ENCODE data around the gene HJV. TPM values are rescaled to one million over a fixed set of nuclear protein-coding genes. Genes with fewer than 3 reads are reported as not detected.
A peak's percentile ranks its signal among the peaks of the same experiment; 100 is the strongest.

Gene HJV
- total and polyA plus RNA-seq, 2 of the 13 experiments (the other 11 are each of a cell fraction or from before 2014, with no cell fraction given): 0.18 TPM; not detected in 1

GRCh38 chr1:145994391-145995120, 27.0 kb downstream of the HJV start:
- no peak for DNase-seq (ENCODE audit: low spot score)
- in situ Hi-C loops (cut with HindIII; ENCODE audit: extremely low pct_ligation_motif_present, low pct_unique_long_range_greater_than_20kb): no loop called here
- no peaks in the 10 kb centered on the region for H3K9me3 ChIP-seq (ENCODE audit: low read length)
- H3K27ac ChIP-seq (ENCODE audit: extremely low read length, insufficient read depth, low read length): peak overlapping the region; percentile 94
- no TSS peak for BruUV-seq (replicated peaks)
- FAIRE-seq: no peak
- H4K20me1 ChIP-seq (ENCODE audit: insufficient read depth, low read length): peaks cover 50% of the 10 kb centered on the region
- no peaks in the 10 kb centered on the region; a peak in 1 of 5 replicates for H3K27me3 ChIP-seq (ENCODE audit: control insufficient read depth in 1 of 2, insufficient read depth in 2 of 2, low read length in 2 of 2)
- H3K9ac ChIP-seq (ENCODE audit: insufficient read depth, low read depth, low read length): peak overlapping the region; percentile 93
- peaks cover 2 to 22% of the 10 kb centered on the region in 2 experiments; a peak in 3 of 5 replicates for H3K36me3 ChIP-seq (replicated peaks in 1 of 2; ENCODE audit: control insufficient read depth in 1 of 2, insufficient read depth in 2 of 2, low read length in 2 of 2)
- ChIA-PET CTCF (ENCODE audit: low intra/inter-chr PET ratio, low total read pairs) (no interaction called here), POLR2A (no interaction called here)
- no peak for ATAC-seq
- H3K4me1 ChIP-seq (ENCODE audit: insufficient read depth, low read length): peaks cover 76% of the 10 kb centered on the region
- H3K4me3 ChIP-seq (replicated peaks in 1 of 3; ENCODE audit: insufficient read depth in 1 of 3, low read depth in 2 of 3, low read length in 3 of 3): peak overlapping the region; percentile 68 to 98 (median 91)
- H3K79me2 ChIP-seq (ENCODE audit: insufficient read depth, low read length): peaks cover 33% of the 10 kb centered on the region
- H3K4me2 ChIP-seq (ENCODE audit: low read depth, low read length): peak overlapping the region; percentile 97
- intact Hi-C loops (cut with micrococcal nuclease; ENCODE audit: unreplicated experiment): no loop called here
- H2AFZ ChIP-seq (ENCODE audit: low read length): no peak overlapping the region
- 65% methylated on average over 9 of the region's 10 CpGs for WGBS (ENCODE audit: low lambda C conversion rate)
- TF ChIP-seq HDAC1 (CRISPR knock-in tag; IDR thresholded peaks at IDR 0.05) (peak; percentile 12; the same call in 1 of the 2 replicates), MAX (IDR thresholded peaks at IDR 0.05) (no peak), HINFP (CRISPR knock-in tag; IDR thresholded peaks at IDR 0.05; ENCODE audit: low read depth) (no peak), PHF8 (CRISPR knock-in tag; IDR thresholded peaks at IDR 0.05) (no peak), SRF (IDR thresholded peaks at IDR 0.05; ENCODE audit: low read depth, low read length) (no peak), HIC2 (CRISPR knock-in tag; IDR thresholded peaks at IDR 0.05; ENCODE audit: low read depth) (no peak), KLF13 (CRISPR knock-in tag; IDR thresholded peaks at IDR 0.05) (no peak), ZNF383 (CRISPR knock-in tag; IDR thresholded peaks at IDR 0.05; ENCODE audit: borderline replicate concordance) (no peak), ZNF44 (CRISPR knock-in tag; IDR thresholded peaks at IDR 0.05) (no peak), CENPX (CRISPR knock-in tag; IDR thresholded peaks at IDR 0.05) (no peak), MAFF (IDR thresholded peaks at IDR 0.05; ENCODE audit: low read depth, low read length) (0 out of 2 replicates have a peak, but pooled peaks have one; percentile 9), ZFY (CRISPR knock-in tag; IDR thresholded peaks at IDR 0.05) (no peak), ZBTB39 (CRISPR knock-in tag; IDR thresholded peaks at IDR 0.05) (no peak), ZNF33A (CRISPR knock-in tag; IDR thresholded peaks at IDR 0.05; ENCODE audit: borderline replicate concordance) (no peak), ZBTB7A (CRISPR knock-in tag; IDR thresholded peaks at IDR 0.05) (no peak)
- TF ChIP-seq, protein P1, sequence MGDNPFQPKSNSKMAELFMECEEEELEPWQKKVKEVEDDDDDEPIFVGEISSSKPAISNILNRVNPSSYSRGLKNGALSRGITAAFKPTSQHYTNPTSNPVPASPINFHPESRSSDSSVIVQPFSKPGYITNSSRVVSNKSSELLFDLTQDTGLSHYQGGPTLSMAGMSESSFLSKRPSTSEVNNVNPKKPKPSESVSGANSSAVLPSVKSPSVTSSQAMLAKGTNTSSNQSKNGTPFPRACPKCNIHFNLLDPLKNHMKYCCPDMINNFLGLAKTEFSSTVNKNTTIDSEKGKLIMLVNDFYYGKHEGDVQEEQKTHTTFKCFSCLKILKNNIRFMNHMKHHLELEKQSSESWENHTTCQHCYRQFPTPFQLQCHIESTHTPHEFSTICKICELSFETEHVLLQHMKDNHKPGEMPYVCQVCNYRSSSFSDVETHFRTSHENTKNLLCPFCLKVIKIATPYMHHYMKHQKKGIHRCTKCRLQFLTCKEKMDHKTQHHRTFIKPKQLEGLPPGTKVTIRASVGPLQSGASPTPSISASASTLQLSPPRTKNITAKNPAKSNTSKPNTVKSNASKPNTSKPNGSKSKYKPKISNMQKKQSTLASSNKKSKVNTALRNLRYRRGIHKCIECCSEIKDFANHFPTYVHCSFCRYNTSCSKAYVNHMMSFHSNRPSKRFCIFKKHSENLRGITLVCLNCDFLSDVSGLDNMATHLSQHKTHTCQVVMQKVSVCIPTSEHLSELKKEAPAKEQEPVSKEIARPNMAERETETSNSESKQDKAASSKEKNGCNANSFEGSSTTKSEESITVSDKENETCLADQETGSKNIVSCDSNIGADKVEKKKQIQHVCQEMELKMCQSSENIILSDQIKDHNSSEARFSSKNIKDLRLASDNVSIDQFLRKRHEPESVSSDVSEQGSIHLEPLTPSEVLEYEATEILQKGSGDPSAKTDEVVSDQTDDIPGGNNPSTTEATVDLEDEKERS (CRISPR knock-in tag; IDR thresholded peaks at IDR 0.05): no peak
